ENCODE results near the gene PRDM16. TPM values are rescaled to one million over a fixed set of nuclear protein-coding genes. Genes with fewer than 3 reads are reported as not detected.
A peak's percentile ranks its signal among the peaks of the same experiment; 100 is the strongest.

The PRDM16 gene
- total and polyA plus RNA-seq, 2 of the 13 experiments (the other 11 are each of a cell fraction or from before 2014, with no cell fraction given), result 0.15 to 0.81 TPM

- TF ChIP-seq TIGD3 (CRISPR knock-in tag; IDR thresholded peaks at IDR 0.05; ENCODE audit: borderline replicate concordance) (no peak), CREM (IDR thresholded peaks at IDR 0.05) (peak; percentile 54; the same call in 1 of the 2 replicates), CREM (CRISPR knock-in tag; IDR thresholded peaks at IDR 0.05) (no peak), TOE1 (CRISPR knock-in tag; IDR thresholded peaks at IDR 0.05) (no peak), ZNF556 (CRISPR knock-in tag; IDR thresholded peaks at IDR 0.05; ENCODE audit: borderline replicate concordance) (no peak), BCL6 (CRISPR knock-in tag; IDR thresholded peaks at IDR 0.05) (0 out of 2 replicates have a peak, but pooled peaks have one; percentile 10), PPARG (CRISPR knock-in tag; conservative IDR thresholded peaks at IDR 0.05) (0 out of 2 replicates have a peak, but pooled peaks have one; percentile 8), ZNF33B (CRISPR knock-in tag; IDR thresholded peaks at IDR 0.05) (no peak), ZNF441 (CRISPR knock-in tag; IDR thresholded peaks at IDR 0.05; ENCODE audit: borderline replicate concordance) (peak; percentile 38; the same call in 1 of the 2 replicates), JARID2 (CRISPR knock-in tag; IDR thresholded peaks at IDR 0.05; ENCODE audit: insufficient replicate concordance) (no peak), ZNF614 (CRISPR knock-in tag; IDR thresholded peaks at IDR 0.05; ENCODE audit: borderline replicate concordance) (no peak), PAXIP1 (CRISPR knock-in tag; conservative IDR thresholded peaks at IDR 0.05) (peak; percentile 90), ZNF629 (CRISPR knock-in tag; conservative IDR thresholded peaks at IDR 0.05) (no peak; the same call in 1 of the 2 replicates), KLF15 (CRISPR knock-in tag; IDR thresholded peaks at IDR 0.05; ENCODE audit: borderline replicate concordance) (no peak), ZNF879 (CRISPR knock-in tag; IDR thresholded peaks at IDR 0.05) (no peak), ZNF121 (CRISPR knock-in tag; IDR thresholded peaks at IDR 0.05) (no peak), ZNF562 (CRISPR knock-in tag; IDR thresholded peaks at IDR 0.05; ENCODE audit: borderline replicate concordance) (no peak), SP4 (CRISPR knock-in tag; IDR thresholded peaks at IDR 0.05) (no peak), ZNF557 (CRISPR knock-in tag; IDR thresholded peaks at IDR 0.05) (no peak), NFKBIZ (CRISPR knock-in tag; IDR thresholded peaks at IDR 0.05) (no peak), ZNF616 (CRISPR knock-in tag; IDR thresholded peaks at IDR 0.05; ENCODE audit: low read depth) (no peak), BRCA1 (CRISPR knock-in tag; IDR thresholded peaks at IDR 0.05) (no peak), ZNF816 (CRISPR knock-in tag; IDR thresholded peaks at IDR 0.05; ENCODE audit: borderline replicate concordance) (no peak; the same call in none of the 2 replicates), ATRX (CRISPR knock-in tag; IDR thresholded peaks at IDR 0.05; ENCODE audit: borderline replicate concordance) (no peak), XRCC5 (optimal IDR thresholded peaks at IDR 0.05; ENCODE audit: low read length) (peak; percentile 7), LBX2 (CRISPR knock-in tag; IDR thresholded peaks at IDR 0.05; ENCODE audit: borderline replicate concordance) (no peak)
Measured at GRCh38 chr1:3456964-3457909, 388.2 kb downstream of the PRDM16 start (continued).
